Prostate gland (tissue), 2 donors: ENCODE measurements around the gene TOM1L2.

Experiments
- CTCF ChIP-seq, 4 experiments: fragments of 200-600 bp in 2 of 4; fragments of 450-650 bp in 2 of 4; sonication (generic) in 2 of 4; IDR thresholded peaks; 1 replicate in 3 of 4; 2 replicates in 1 of 4; pipeline ENCODE4 v1.5.1; 2016 to 2019; ENCODE audit warnings: antibody characterized with exemption in 4 of 4, mild to moderate bottlenecking in 2 of 4, moderate library complexity in 2 of 4
- POLR2A ChIP-seq: fragments of 450-650 bp; IDR thresholded peaks from one replicate; pipeline ENCODE4 v1.6.1; 2016; ENCODE audit warnings: antibody characterized with exemption, mild to moderate bottlenecking
- POLR2AphosphoS5 ChIP-seq: sonication (generic); formaldehyde crosslinking; IDR thresholded peaks from one replicate; pipeline ENCODE4 v1.6.1; 2017; ENCODE audit warnings: antibody characterized with exemption

- TF ChIP-seq CTCF (IDR thresholded peaks at IDR 0.05) (peak; percentile 59 to 91 (median 78)), POLR2A (no peak), POLR2AphosphoS5 (peak; percentile 59)
Observed at GRCh38 chr17:17919169-17920107, 52.8 kb downstream of the TOM1L2 start.
